ENCODE measurements around the gene IGDCC3. TPM values are rescaled to one million over a fixed set of nuclear protein-coding genes. Genes with fewer than 3 reads are reported as not detected.

IGDCC3 gene
- polyA plus RNA-seq, 5 donors = 5.5 to 12.9 (median 10.8) TPM

- no peak for DNase-seq
Measured at GRCh38 chr15:65298731-65299130, 79.1 kb downstream of the IGDCC3 start.

- no peak for DNase-seq
Measured at GRCh38 chr15:65292938-65293518, 84.8 kb downstream of the IGDCC3 start.

- DNase-seq = no peak
Measured at GRCh38 chr15:65290228-65290627, 87.6 kb downstream of the IGDCC3 start.

- DNase-seq = no peak
Measured at GRCh38 chr15:65289261-65289854, 88.4 kb downstream of the IGDCC3 start.

GRCh38 chr15:65287520-65287855, 90.3 kb downstream of the IGDCC3 start:
- DNase-seq = no peak

- DNase-seq = peak; percentile 88 to 90
Measured at GRCh38 chr15:65286704-65287519, 90.9 kb downstream of the IGDCC3 start, which contains the start of gene PARP16. TSS of gene PARP16 (minus strand) at chr15:65286883. CDS start at chr15:65286426, 457 bp downstream.

GRCh38 chr15:65286069-65286703, 91.6 kb downstream of the IGDCC3 start:
- peak in 1 of 2 donors; percentile 68 for DNase-seq

- DNase-seq = no peak
Measured at GRCh38 chr15:65285291-65286068, 92.3 kb downstream of the IGDCC3 start.

GRCh38 chr15:65278480-65278879, 99.3 kb downstream of the IGDCC3 start:
- no peak for DNase-seq

Other genes with a start within 250 kb of the IGDCC3 start
- 10 to 100 TPM; 29.6 to 37.8 (median 34.9) TPM for gene PDCD7, start 244.2 kb downstream of the IGDCC3 start, polyA plus RNA-seq (ENCODE audit: insufficient read depth in 1 of 5, insufficient read length in 5 of 5, low replicate concordance in 1 of 5)
- 10 to 100 TPM; 44.9 to 75.0 (median 67.9) TPM for gene CLPX, start 192.7 kb downstream of the IGDCC3 start, polyA plus RNA-seq (ENCODE audit: insufficient read depth in 1 of 5, insufficient read length in 5 of 5, low replicate concordance in 1 of 5)
- 1 to 10 TPM; 1.3 to 2.8 (median 1.7) TPM for gene CILP, start 166.5 kb downstream of the IGDCC3 start, polyA plus RNA-seq (ENCODE audit: insufficient read depth in 1 of 5, insufficient read length in 5 of 5, low replicate concordance in 1 of 5)
- 10 to 100 TPM; 18.2 to 21.6 (median 19.8) TPM for gene PARP16, start 91.1 kb downstream of the IGDCC3 start, polyA plus RNA-seq (ENCODE audit: insufficient read depth in 1 of 5, insufficient read length in 5 of 5, low replicate concordance in 1 of 5)
- not detected for gene RNU5A-1, start 82.0 kb downstream of the IGDCC3 start, polyA plus RNA-seq (ENCODE audit: insufficient read depth in 1 of 5, insufficient read length in 5 of 5, low replicate concordance in 1 of 5)
- not detected for gene RNU5B-1, start 73.3 kb downstream of the IGDCC3 start, polyA plus RNA-seq (ENCODE audit: insufficient read depth in 1 of 5, insufficient read length in 5 of 5, low replicate concordance in 1 of 5)
- gene IGDCC4, start 44.9 kb upstream of the IGDCC3 start, polyA plus RNA-seq (ENCODE audit: insufficient read depth in 1 of 5, insufficient read length in 5 of 5, low replicate concordance in 1 of 5) = 10 to 100 TPM; 30.0 to 45.0 (median 41.3) TPM
- gene DPP8, start 139.7 kb upstream of the IGDCC3 start, polyA plus RNA-seq (ENCODE audit: insufficient read depth in 1 of 5, insufficient read length in 5 of 5, low replicate concordance in 1 of 5) = 10 to 100 TPM; 20.9 to 34.6 (median 32.1) TPM
- gene HACD3, start 152.5 kb upstream of the IGDCC3 start, polyA plus RNA-seq (ENCODE audit: insufficient read depth in 1 of 5, insufficient read length in 5 of 5, low replicate concordance in 1 of 5) = 100 to 1,000 TPM; 150 to 217 (median 169) TPM
- 10 to 100 TPM; 44.0 to 53.3 (median 49.2) TPM for gene INTS14, start 233.1 kb upstream of the IGDCC3 start, polyA plus RNA-seq (ENCODE audit: insufficient read depth in 1 of 5, insufficient read length in 5 of 5, low replicate concordance in 1 of 5)
- 10 to 100 TPM; 19.5 to 29.7 (median 27.4) TPM for gene SLC24A1, start 243.9 kb upstream of the IGDCC3 start, polyA plus RNA-seq (ENCODE audit: insufficient read depth in 1 of 5, insufficient read length in 5 of 5, low replicate concordance in 1 of 5)